ENCODE measurements around the gene PTPRE.

Gene PTPRE

GRCh38 chr10:127952575-127952869, 45.6 kb downstream of the PTPRE start:
- no peak overlapping the region for H3K27ac ChIP-seq (ENCODE audit: low read length)
- H3K4me2 ChIP-seq (ENCODE audit: low read length): no peak overlapping the region
- no peaks in the 10 kb centered on the region for H3K4me1 ChIP-seq (ENCODE audit: low read length)
- H3K36me3 ChIP-seq (replicated peaks; ENCODE audit: low read depth, low read length): no peaks in the 10 kb centered on the region
- H2AFZ ChIP-seq (ENCODE audit: low read depth, low read length): no peak overlapping the region
- H4K20me1 ChIP-seq (ENCODE audit: insufficient read depth, low read length): no peaks in the 10 kb centered on the region
- no peak overlapping the region for H3K9ac ChIP-seq (ENCODE audit: low read length)
- H3K4me3 ChIP-seq (ENCODE audit: low read length): no peak overlapping the region
- no peaks in the 10 kb centered on the region for H3K9me3 ChIP-seq (ENCODE audit: insufficient read depth, low read length)
- peaks cover 3% of the 10 kb centered on the region; the same call in 1 of the 2 replicates for H3K27me3 ChIP-seq (ENCODE audit: low read depth, low read length)
- TF ChIP-seq CTCF (IDR thresholded peaks at IDR 0.05; ENCODE audit: low read depth, low read length): no peak
- no peak for TF ChIP-seq EZH2phosphoT487 (IDR thresholded peaks at IDR 0.05; ENCODE audit: low read depth)
- H3K79me2 ChIP-seq (ENCODE audit: low read length): no peaks in the 10 kb centered on the region

DNA sequence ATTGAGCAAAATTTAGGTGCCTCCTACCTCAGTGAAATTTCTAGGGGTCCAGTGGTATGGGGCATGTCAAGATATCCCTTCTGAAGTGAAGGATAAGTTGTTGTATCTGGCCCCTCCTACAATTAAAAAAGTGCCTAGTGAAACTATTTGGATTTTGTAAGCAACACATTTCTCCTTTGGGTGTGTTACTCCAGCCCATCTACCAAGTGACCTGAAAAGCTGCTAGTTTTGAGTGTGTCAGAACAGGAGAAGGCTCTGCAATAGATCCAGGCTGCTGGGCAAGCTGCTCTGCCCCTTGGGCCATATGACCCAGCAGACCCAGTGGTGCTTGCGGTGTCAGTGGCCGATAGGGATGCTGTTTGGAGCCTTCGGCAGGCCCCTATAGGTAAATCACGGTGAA, 46.0 kb downstream of the PTPRE start:
- no peaks in the 10 kb centered on the region for H3K4me1 ChIP-seq (ENCODE audit: low read length)

GRCh38 chr10:127953876-127954275, 47.0 kb downstream of the PTPRE start:
- Histone ChIP-seq H3K9me3 (ENCODE audit: insufficient read depth, low read length) (no peaks in the 10 kb centered on the region), H3K4me2 (ENCODE audit: low read length) (no peak overlapping the region), H3K27ac (ENCODE audit: low read length) (no peak overlapping the region), H3K79me2 (ENCODE audit: low read length) (no peaks in the 10 kb centered on the region), H3K27me3 (ENCODE audit: low read depth, low read length) (peaks cover 4% of the 10 kb centered on the region; the same call in 1 of the 2 replicates), H3K36me3 (replicated peaks; ENCODE audit: low read depth, low read length) (no peaks in the 10 kb centered on the region), H3K9ac (ENCODE audit: low read length) (no peak overlapping the region), H3K4me3 (ENCODE audit: low read length) (no peak overlapping the region), H3K4me1 (ENCODE audit: low read length) (no peaks in the 10 kb centered on the region), H4K20me1 (ENCODE audit: insufficient read depth, low read length) (no peaks in the 10 kb centered on the region), H2AFZ (ENCODE audit: low read depth, low read length) (no peak overlapping the region)
- TF ChIP-seq EZH2phosphoT487 (IDR thresholded peaks at IDR 0.05; ENCODE audit: low read depth) (no peak), CTCF (IDR thresholded peaks at IDR 0.05; ENCODE audit: low read depth, low read length) (no peak)

More for the DNA sequence above, 46.0 kb downstream of the PTPRE start:
- no peaks in the 10 kb centered on the region for H3K36me3 ChIP-seq (replicated peaks; ENCODE audit: low read depth, low read length)
- H4K20me1 ChIP-seq (ENCODE audit: insufficient read depth, low read length): no peaks in the 10 kb centered on the region
- H3K9me3 ChIP-seq (ENCODE audit: insufficient read depth, low read length): no peaks in the 10 kb centered on the region
- H3K9ac ChIP-seq (ENCODE audit: low read length): no peak overlapping the region
- H3K4me3 ChIP-seq (ENCODE audit: low read length): no peak overlapping the region
- H3K27me3 ChIP-seq (ENCODE audit: low read depth, low read length): peaks cover 4% of the 10 kb centered on the region; the same call in 1 of the 2 replicates
- no peak overlapping the region for H3K27ac ChIP-seq (ENCODE audit: low read length)
- H3K4me2 ChIP-seq (ENCODE audit: low read length): no peak overlapping the region
- no peaks in the 10 kb centered on the region for H3K79me2 ChIP-seq (ENCODE audit: low read length)
- TF ChIP-seq CTCF (IDR thresholded peaks at IDR 0.05; ENCODE audit: low read depth, low read length) (no peak), EZH2phosphoT487 (IDR thresholded peaks at IDR 0.05; ENCODE audit: low read depth) (no peak)
- H2AFZ ChIP-seq (ENCODE audit: low read depth, low read length): no peak overlapping the region

DNA sequence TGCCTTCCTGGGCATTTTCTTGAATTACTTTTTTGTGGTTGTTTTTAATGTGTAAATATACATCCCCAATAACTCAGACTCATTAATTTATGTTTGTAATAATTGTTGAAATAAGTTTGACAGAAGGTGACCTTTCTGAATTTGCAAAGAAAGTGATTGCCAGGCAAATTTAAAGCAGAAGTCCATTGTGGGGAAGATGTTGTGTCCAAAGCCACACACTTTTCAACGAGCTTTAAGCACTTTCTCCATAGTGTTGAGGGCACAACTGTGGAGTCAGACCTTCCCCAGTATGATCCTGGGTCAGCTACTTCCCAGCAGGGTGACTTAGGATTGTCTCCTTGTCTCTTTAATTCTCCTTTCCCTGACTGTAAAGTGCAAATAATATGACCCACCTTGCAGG, 52.5 kb downstream of the PTPRE start:
- H3K4me1 ChIP-seq (ENCODE audit: low read length): peaks cover 2% of the 10 kb centered on the region
- H3K36me3 ChIP-seq (replicated peaks; ENCODE audit: low read depth, low read length): no peaks in the 10 kb centered on the region
- H3K4me2 ChIP-seq (ENCODE audit: low read length): no peak overlapping the region
- H3K27ac ChIP-seq (ENCODE audit: low read length): no peak overlapping the region
- H2AFZ ChIP-seq (ENCODE audit: low read depth, low read length): no peak overlapping the region
- TF ChIP-seq CTCF (IDR thresholded peaks at IDR 0.05; ENCODE audit: low read depth, low read length) (no peak), EZH2phosphoT487 (IDR thresholded peaks at IDR 0.05; ENCODE audit: low read depth) (no peak)
- H3K79me2 ChIP-seq (ENCODE audit: low read length): no peaks in the 10 kb centered on the region
- H3K27me3 ChIP-seq (ENCODE audit: low read depth, low read length): peaks cover 5% of the 10 kb centered on the region
- no peak overlapping the region for H3K9ac ChIP-seq (ENCODE audit: low read length)
- no peak overlapping the region for H3K4me3 ChIP-seq (ENCODE audit: low read length)
- no peaks in the 10 kb centered on the region for H3K9me3 ChIP-seq (ENCODE audit: insufficient read depth, low read length)
- no peaks in the 10 kb centered on the region for H4K20me1 ChIP-seq (ENCODE audit: insufficient read depth, low read length)
